Mammary epithelial cell (primary cell): Measurements from ENCODE around the gene TTLL3.

Experiments used
- EZH2 ChIP-seq: IDR thresholded peaks from 2 replicates; pipeline ENCODE4 v1.6.1; 2012; ENCODE audit warnings: low read length, inconsistent platforms, borderline replicate concordance
- TF ChIP-seq, protein P1 (sequence below), 2 donors: IDR thresholded peaks in 1 of 2; conservative IDR thresholded peaks in 1 of 2; 2 replicates each; pipeline ENCODE4 v1.5.1; 2011 to 2012; ENCODE audit warnings: inconsistent platforms in 2 of 2, low read length in 2 of 2, mild to moderate bottlenecking in 2 of 2, control low read depth in 1 of 2, low read depth in 1 of 2; ENCODE audit not compliant: insufficient read depth in 1 of 2; ENCODE audit errors: extremely low read depth in 1 of 2

GRCh38 chr3:9783954-9784353, 26.1 kb upstream of the TTLL3 start:
- TF ChIP-seq, protein P1, sequence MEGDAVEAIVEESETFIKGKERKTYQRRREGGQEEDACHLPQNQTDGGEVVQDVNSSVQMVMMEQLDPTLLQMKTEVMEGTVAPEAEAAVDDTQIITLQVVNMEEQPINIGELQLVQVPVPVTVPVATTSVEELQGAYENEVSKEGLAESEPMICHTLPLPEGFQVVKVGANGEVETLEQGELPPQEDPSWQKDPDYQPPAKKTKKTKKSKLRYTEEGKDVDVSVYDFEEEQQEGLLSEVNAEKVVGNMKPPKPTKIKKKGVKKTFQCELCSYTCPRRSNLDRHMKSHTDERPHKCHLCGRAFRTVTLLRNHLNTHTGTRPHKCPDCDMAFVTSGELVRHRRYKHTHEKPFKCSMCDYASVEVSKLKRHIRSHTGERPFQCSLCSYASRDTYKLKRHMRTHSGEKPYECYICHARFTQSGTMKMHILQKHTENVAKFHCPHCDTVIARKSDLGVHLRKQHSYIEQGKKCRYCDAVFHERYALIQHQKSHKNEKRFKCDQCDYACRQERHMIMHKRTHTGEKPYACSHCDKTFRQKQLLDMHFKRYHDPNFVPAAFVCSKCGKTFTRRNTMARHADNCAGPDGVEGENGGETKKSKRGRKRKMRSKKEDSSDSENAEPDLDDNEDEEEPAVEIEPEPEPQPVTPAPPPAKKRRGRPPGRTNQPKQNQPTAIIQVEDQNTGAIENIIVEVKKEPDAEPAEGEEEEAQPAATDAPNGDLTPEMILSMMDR (conservative IDR thresholded peaks at IDR 0.05 in 1 of 2, IDR thresholded peaks at IDR 0.05 in 1 of 2; ENCODE audit: extremely low read depth in 1 of 2, insufficient read depth in 1 of 2, low read depth in 1 of 2, low read length in 2 of 2) = no peak
- TF ChIP-seq EZH2 = no peak
